Measurements from ENCODE around the gene PHF21B. TPM values are rescaled to one million over a fixed set of nuclear protein-coding genes. Genes with fewer than 3 reads are reported as not detected.

PHF21B gene
- total and polyA plus RNA-seq, 8 donors = 0.24 to 1.4 (median 1.1) TPM; not detected in 1

DNA sequence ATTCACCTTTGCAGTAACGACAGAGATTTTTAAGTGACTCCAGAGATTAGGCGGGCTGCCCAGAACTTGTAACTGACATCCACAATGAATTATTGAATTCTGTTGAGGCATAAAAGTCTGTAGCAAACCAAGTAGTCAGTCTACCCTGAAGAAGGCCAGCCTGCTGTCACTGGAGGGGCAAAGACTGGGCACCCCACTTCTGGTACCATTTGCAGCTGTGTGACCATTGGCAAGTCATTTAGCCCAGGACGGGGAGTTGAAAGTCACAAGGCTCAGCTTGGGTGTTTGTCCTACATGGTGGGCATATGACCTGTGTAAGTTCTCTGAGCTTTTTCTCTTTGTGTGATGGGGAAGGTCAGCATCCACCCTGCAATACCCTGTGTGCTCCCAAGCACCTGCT lies 138.0 kb downstream of the PHF21B start:
- Histone ChIP-seq H3K9me3 (peaks cover 0 to 14% of the 10 kb centered on the region in 2 donors), H3K4me1 (no peaks in the 10 kb centered on the region), H3K27ac (no peak overlapping the region), H3K4me3 (no peak overlapping the region), H3K36me3 (no peaks in the 10 kb centered on the region), H3K27me3 (peaks cover 0 to 26% of the 10 kb centered on the region in 2 donors)
- intact Hi-C loops (cut with DNase I) = no loop called here
- no peak for DNase-seq
- ATAC-seq = no peak
- TF ChIP-seq, protein P1, sequence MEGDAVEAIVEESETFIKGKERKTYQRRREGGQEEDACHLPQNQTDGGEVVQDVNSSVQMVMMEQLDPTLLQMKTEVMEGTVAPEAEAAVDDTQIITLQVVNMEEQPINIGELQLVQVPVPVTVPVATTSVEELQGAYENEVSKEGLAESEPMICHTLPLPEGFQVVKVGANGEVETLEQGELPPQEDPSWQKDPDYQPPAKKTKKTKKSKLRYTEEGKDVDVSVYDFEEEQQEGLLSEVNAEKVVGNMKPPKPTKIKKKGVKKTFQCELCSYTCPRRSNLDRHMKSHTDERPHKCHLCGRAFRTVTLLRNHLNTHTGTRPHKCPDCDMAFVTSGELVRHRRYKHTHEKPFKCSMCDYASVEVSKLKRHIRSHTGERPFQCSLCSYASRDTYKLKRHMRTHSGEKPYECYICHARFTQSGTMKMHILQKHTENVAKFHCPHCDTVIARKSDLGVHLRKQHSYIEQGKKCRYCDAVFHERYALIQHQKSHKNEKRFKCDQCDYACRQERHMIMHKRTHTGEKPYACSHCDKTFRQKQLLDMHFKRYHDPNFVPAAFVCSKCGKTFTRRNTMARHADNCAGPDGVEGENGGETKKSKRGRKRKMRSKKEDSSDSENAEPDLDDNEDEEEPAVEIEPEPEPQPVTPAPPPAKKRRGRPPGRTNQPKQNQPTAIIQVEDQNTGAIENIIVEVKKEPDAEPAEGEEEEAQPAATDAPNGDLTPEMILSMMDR (IDR thresholded peaks at IDR 0.05) = no peak

- peaks cover 0 to 10% of the 10 kb centered on the region in 2 donors for H3K9me3 ChIP-seq
- DNase-seq = peak in 1 of 4 donors; percentile 8
- TF ChIP-seq, protein P1 (IDR thresholded peaks at IDR 0.05) = no peak
- H3K36me3 ChIP-seq = no peaks in the 10 kb centered on the region
- H3K4me1 ChIP-seq = no peaks in the 10 kb centered on the region
- H3K27me3 ChIP-seq = peaks cover 0 to 26% of the 10 kb centered on the region in 2 donors
- intact Hi-C loops (cut with DNase I) = no loop called here
- no peak for ATAC-seq
- H3K4me3 ChIP-seq = no peak overlapping the region
- H3K27ac ChIP-seq = no peak overlapping the region
Measured at GRCh38 chr22:44870021-44870420, 139.8 kb downstream of the PHF21B start.

DNA sequence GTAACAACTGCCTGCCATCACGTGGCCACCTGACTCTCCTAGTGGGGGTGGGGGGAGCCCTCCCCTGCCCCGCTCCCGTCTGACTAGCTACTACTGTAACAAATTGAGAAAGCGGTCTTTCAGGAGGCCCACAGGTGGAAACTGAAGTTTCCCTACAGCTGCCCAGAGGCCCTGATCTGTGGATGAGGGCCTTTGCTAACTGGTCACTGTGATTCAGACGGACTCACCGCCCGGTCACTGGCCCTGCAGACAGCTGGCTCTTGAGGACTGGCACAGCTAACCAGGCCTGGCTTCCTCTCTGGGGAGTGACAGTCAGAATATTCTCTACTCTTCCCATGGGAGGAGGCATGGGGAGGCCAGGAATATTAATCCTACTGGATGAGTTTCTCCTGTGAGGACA lies 140.6 kb downstream of the PHF21B start:
- Histone ChIP-seq H3K9me3 (peaks cover 0 to 10% of the 10 kb centered on the region in 2 donors), H3K4me3 (no peak overlapping the region), H3K36me3 (no peaks in the 10 kb centered on the region), H3K27ac (no peak overlapping the region), H3K4me1 (no peaks in the 10 kb centered on the region), H3K27me3 (peaks cover 0 to 26% of the 10 kb centered on the region in 2 donors)
- TF ChIP-seq, protein P1 (IDR thresholded peaks at IDR 0.05) = no peak
- ATAC-seq (no peak), DNase-seq (no peak)
- intact Hi-C loops (cut with DNase I) = no loop called here

DNA sequence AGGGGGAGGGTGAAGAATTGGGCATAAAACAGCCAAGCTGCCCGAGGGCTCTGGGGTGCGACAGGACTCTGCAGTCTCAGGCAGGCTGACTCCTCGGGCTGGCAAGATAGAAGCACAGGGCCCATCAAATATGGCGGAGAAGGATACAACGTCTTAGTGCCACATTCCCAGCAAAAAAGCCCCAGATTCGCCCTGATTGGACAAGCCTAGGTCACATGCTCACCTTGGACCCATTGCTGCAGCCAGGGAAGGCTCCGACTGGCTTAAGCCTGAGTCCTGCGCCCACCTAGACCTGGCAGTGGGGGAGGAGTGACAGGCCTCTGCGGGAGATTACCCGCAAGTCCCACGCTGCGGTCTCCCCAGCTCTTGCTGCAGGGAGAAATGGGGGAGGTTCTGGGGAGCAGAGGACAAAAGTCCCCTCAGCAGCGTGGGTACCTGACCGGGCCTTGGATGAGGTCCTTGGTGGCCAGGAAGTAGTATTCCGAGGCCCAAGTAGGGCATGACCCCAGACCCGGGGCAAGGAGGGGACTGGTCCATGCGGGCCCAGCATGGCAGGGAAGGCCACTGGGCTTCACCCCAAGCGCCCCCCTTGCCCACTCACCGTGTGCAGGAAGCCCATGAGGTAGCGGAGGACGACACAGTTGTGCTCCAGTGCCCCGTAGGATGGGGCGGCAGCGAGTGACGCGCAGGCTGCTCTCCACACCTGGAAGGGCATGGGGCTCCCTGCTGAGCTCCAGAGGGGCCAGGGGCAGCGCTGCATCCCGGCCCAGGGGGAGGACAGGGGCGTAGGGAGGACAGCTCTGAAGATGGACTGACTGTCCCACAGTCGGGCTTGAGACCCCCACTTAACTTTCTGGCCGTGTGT lies 144.4 kb downstream of the PHF21B start:
- Histone ChIP-seq H3K9me3 (no peaks in the 10 kb centered on the region), H3K4me3 (no peak overlapping the region), H3K36me3 (no peaks in the 10 kb centered on the region), H3K4me1 (no peaks in the 10 kb centered on the region), H3K27ac (no peak overlapping the region), H3K27me3 (peaks cover 0 to 24% of the 10 kb centered on the region in 2 donors)
- ATAC-seq = no peak
- intact Hi-C loops (cut with DNase I) = no loop called here
- TF ChIP-seq, protein P1 (IDR thresholded peaks at IDR 0.05) = no peak
- DNase-seq = peak in 1 of 4 donors; percentile 58

DNA sequence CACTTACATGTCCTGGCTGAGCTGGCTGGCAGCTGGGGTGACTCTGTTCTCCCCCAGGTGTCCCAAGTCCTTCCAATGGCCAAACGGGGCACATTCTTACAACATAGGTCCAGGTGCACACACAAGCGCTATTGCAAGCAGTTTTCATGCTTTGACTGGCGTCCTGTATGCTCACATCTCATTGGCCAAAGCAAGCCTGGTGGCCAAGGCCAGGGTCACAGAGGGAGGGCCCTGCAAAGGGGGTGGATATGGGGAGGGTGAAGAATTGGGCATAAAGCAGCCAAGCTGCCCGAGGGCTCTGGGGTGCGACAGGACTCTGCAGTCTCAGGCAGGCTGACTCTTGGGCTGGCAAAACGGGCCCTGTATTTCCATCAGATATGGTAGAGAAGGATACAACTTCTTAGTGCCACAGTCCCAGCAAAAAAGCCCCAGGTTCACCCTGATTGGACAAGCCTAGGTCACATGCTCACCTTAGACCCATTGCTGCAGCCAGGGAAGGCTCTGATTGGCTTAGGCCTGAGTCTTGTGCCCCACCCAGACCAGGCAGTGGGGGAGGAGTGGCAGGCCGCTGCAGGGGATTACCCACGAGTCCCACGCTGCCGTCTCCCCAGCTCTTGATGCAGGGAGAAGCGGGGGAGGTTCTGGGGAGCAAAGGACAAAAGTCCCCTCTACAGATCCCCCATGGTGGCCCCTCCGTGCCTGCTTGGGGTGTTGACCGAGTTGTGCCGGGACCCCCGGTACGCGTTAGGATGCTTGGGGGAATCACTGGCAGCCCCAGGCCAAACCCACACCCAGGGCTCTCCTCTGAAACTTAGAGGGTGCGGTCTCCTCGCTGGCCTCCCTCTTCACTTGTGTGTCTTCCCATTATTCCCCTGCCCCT lies 146.6 kb downstream of the PHF21B start:
- intact Hi-C loops (cut with DNase I) = no loop called here
- ATAC-seq = no peak
- no peak overlapping the region for H3K4me3 ChIP-seq
- peaks cover 0 to 10% of the 10 kb centered on the region in 2 donors for H3K27me3 ChIP-seq
- no peaks in the 10 kb centered on the region for H3K4me1 ChIP-seq
- TF ChIP-seq, protein P1 (IDR thresholded peaks at IDR 0.05) = no peak
- H3K9me3 ChIP-seq = no peaks in the 10 kb centered on the region
- no peaks in the 10 kb centered on the region for H3K36me3 ChIP-seq
- no peak overlapping the region for H3K27ac ChIP-seq
- peak in 1 of 4 donors; percentile 50 for DNase-seq
